Posterior vena cava (tissue), 2 donors: ENCODE data around the gene STRN3. TPM values are rescaled to one million over a fixed set of nuclear protein-coding genes. Genes with fewer than 3 reads are reported as not detected.

ENCODE experiments used
- DNase-seq: peaks from one replicate; pipeline ENCODE4 v3.0.0-alpha.2; 2020; ENCODE audit warnings: low spot score
- intact Hi-C, 2 donors: fragments of 100-400 bp; cut with DNase I; formaldehyde crosslinking; loops; one replicate each; pipeline versions ENCODE4 v1.14.1 to v1.14.2; 2022 to 2023
- total RNA-seq, 2 donors: library from RNA; stranded (reverse); fragmentation: NEBNext Ultra II Directional; extraction: Animal tissue kit (Norgen Biotek cat#: 25700); gene quantifications; one replicate each; pipeline ENCODE4 v1.2.1, GENCODE V29; 2021
- donor health status: DM: yes; HTN: yes; CAD: no.
- donor health status: DM: yes; HTN: yes; CAD: no.

The STRN3 gene
- total RNA-seq, 2 donors from 2014 or later, result 48.2 to 57.4 TPM

DNA sequence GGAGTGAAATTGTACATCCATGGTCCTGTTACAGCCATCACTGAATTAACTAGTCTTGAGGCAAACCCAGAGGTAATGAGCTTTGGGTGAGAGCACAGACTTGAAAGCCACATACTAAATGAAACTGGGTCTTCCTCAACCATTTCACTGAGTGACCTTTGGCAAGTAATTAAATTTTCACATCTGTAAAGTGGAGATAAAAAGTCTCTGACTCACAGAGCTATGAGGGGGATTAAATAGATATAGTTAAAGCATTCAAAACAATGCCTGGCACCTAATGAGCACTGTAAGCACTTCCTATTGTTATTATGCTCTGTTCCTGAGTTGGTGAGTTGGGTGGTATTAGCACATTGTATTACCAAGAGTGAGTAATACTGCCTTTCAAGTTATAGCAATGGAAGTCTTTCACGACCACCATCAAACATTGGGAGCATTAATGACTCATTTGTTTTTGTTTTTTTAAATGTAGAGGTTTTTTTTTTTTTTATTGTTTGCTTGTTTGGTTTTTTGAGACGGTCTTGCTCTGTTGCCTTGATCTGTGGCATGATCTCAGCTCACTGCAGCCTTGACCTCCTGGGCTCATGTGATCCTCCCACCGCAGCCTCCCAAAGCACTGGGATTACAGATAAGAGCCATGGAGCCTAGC, 12.5 kb upstream of the STRN3 start:
- no peak for DNase-seq
- intact Hi-C loops, result no loop called here

DNA sequence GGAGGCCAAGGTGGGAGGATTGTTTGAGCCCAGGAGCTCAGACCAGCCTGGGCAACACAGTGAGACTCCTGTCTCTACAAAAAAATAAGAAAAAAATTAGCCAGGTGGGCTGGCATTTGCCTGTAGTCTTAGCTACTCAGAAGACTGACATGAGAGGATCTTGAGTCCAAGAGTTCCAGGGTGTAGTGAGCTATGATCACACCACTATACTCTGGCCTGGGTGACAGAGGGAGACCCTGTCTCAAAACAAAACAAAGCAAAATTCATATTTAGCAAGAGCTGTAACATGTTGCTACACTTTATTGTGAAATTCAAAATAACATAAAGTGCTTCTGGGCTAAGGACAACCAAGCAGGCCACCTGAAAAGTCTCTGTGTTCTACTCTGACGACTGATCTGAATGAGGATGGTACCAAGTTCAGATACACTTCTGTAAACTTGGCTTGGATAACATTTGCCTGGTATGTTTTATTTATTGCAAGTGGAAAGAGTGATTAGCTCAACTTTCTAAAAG, 11.6 kb upstream of the STRN3 start:
- no peak for DNase-seq
- intact Hi-C loops, result no loop called here

DNA sequence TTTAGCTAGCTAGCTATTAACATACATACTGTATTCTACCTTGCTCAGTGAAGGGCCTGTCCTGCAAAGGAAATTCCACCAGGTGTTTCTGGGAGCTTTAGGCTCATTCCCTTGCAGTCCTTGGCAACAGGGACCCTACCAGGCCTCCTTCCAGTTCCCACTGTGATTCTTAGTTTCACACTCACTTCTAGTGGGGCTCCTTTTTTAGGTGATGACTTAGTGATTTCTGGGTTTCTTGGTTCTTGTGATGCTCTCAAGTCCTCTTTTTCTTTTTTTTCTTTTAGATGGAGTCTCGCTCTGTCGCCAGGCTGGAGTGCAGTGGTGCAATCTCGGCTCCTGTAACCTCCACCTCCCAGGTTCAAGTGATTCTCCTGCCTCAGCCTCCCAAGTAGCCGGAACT, 10.4 kb upstream of the STRN3 start:
- DNase-seq, result no peak
- intact Hi-C loops, result no loop called here

DNA sequence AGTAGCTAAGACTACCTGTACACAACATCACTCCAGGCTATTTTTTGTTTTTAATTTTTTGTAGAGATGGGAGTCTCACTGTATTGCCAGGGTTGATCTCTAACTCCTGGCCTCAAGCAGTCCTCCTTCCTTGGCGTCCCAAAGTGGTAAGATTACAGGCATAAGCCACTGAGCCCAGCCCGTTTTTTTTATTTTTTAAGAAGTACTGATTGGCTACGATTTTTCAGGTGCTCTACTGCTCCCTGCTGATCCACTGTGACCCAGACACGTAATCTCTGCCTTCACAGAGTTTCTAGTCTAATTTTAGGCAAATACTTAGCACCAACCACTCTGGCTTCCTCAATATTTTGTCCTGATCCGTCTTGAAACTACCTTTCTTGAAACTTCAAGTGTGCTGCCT, 4.3 kb upstream of the STRN3 start:
- intact Hi-C loops, result no loop called here
- no peak for DNase-seq

DNA sequence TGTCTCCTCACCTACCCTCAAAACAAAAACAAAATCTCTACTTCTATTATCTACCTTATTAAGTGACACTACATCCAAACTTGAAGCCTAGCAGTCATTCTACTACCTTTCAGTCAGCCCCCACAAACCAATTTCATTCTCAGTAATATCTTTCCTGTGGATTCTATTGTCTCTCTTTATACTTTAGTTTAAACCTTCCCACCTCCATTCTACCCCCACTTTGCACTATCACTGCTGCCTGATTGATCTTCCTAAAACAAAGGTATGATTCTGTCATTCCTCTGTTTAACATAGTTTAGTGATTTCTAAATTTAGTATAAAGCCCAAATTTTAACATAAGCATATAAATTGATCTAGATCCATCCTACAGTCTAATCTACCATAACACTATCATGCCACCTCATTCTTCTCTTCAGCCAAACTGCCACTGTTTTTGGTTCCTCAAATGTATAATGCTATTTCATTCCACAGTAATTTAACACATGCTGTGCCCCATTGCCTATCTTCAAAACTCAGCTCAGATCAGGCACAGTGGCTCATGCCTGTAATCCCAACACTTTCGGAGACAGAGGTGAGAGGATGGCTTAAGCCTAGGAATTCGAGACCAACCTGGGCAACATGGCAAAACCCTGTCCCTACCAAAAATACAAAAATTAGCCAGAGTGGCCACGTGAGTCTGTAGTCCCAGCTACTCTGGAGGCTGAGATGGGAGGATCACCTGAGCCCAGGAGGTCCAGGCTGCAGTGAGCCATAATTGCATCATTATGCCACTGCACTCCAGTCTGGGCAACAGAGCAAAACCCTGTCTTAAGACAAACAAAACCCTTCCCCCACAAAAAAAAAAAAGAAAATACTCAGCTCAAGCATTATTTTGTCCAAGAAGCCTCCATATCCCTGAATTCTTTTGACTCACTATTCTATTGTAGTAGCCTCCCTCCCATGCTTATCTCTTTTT, 3.1 kb upstream of the STRN3 start:
- no peak for DNase-seq
- intact Hi-C loops, result loop anchor here (5.0 to 10.0 kb wide), 2 partner anchors 37 to 46 kb away; no protein-coding TSS in a partner anchor

DNA sequence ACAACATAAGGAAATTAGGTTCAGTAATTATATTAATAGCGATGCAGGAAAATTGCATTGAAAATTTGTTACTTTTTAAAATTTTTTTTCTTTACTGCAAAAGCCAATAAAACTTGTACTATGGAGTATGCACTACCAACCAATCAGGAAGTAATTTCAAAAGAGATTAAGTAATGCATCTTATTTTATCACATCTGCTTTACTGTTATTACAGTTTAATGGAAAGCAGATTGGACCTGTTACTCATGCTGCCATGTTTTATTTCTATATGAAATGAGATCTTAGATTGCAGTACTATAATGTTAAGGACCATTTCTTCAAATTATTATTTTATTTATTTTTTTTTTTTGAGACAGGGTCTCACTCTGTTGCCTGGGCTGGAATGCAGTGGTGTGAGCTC, 1.7 kb upstream of the STRN3 start:
- intact Hi-C loops, result loop anchor here (5.0 to 10.0 kb wide), 2 partner anchors 36 to 47 kb away; no protein-coding TSS in a partner anchor
- DNase-seq, result no peak

DNA sequence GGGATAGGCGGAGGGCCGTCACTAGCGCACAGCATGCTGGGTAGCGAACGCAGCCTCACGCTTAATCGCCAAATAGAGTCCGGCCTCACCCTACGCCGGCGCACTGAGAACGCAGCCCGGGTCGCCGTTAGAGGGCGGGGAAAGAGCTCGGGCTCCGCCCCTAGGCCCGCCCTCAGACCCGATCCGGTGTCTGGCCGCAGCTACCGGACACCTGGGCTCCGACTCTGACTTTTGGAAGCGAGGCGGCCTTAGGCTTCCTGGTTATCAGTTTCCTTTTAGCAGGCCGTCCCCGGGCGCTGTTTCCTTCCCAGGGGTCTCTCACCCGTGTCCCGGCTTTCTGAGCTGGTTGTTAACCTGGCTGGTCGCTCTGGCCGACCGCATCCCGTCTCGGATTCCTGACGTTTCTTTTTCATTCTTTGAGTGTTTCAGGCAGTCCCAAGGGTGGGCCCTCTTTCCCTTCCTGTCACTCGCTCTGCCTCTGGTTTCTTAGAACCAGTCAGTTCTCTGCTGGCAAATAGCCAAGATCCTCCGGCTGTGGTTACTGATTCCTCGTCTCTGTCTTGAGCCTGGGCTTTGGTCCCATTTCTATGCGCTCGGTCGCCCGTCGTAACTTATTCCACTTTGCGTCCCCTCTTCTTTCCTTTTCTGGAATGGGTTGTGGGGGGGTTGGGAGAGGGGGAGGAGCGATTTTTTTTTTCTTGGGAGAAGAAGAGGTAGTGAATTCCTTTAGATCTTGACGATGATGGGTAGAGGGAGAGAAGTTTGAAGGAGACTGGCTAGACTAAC, 464 bp upstream of the STRN3 start:
- DNase-seq, result peak; percentile 99
- intact Hi-C loops, result loop anchor here (5.0 to 10.0 kb wide), 2 partner anchors 34 to 48 kb away; no protein-coding TSS in a partner anchor

DNA sequence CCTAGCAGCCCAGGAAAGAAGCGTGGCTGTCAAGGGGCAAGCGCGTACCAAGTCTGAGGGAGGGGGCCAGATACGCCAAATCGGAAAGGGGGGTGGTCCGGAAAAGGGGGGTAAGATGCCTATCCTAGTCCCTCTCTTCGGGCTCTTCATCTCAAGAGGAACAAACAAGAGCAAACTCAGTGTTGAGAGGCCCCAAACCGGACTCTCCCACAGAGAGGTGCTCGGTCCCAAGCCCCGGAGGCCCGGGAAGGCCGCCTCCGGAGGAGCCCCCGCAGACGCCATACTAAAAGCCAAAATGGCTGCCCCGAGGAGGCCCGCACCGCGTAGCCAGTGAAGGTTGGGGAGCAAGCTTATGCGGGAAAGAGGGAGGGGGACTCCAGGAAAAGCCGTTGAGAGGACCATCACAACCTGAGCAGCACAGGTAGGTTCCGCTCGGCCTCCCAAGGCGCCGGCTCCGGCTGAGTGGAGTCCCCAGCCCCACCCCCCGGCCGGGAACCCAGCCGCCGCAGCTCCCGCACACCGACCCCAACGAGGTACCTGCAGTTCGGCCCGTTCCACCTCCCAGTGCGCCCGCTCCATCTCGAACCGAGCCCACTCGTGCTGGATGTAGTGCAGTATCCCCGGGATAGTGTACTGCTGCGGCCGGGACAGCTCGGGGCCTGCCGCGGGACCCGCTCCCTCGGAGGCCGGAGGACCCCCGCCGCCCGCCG, 657 bp downstream of the STRN3 start, which contains the start of gene AP4S1:
AP4S1 (plus strand) TSS at position 283 of the 710 bp plus-strand sequence. CDS start 40,548 bp downstream, outside the sequence.
- DNase-seq, result peak; percentile 86
- intact Hi-C loops, result loop anchor here (5.0 to 10.0 kb wide), 2 partner anchors 33 to 49 kb away; no protein-coding TSS in a partner anchor

DNA sequence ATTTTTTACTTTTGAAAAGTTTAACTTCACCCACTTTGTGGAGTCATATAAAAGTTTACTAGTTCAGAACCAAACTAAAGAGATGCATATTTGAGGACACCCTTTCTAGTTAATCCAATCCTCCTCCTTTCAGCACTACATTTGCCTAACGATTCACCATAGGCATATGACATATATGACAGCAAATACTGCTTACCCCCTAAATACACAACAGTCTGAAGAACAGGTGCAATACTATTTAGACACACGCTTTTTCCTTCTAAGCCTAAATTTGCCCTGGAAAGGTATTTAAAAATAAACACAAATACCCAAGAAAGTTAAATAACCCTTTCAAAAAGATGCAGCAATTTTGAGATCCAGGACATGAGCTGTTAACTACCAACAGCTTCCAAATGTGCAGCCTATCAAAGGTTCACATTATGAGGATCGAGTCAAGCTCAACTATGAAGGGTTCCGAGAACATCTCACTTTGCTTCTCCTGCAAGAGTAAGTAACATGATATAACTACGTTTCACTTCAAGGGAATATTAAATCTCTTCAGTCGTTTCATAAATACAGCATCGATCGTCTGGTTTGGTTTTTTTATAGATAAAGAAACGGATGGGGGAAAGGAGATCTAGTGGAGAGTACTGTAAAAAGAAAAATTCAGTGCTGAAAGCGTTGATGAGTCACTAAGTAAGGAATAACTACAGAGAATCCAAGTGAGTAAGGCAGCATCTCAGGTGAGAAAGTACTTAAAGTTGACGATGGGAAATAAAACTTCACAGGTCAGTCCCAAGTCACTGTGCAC, 1.4 kb downstream of the STRN3 start:
- intact Hi-C loops, result loop anchor here (5.0 to 10.0 kb wide), 2 partner anchors 32 to 50 kb away; no protein-coding TSS in a partner anchor
- DNase-seq, result no peak

DNA sequence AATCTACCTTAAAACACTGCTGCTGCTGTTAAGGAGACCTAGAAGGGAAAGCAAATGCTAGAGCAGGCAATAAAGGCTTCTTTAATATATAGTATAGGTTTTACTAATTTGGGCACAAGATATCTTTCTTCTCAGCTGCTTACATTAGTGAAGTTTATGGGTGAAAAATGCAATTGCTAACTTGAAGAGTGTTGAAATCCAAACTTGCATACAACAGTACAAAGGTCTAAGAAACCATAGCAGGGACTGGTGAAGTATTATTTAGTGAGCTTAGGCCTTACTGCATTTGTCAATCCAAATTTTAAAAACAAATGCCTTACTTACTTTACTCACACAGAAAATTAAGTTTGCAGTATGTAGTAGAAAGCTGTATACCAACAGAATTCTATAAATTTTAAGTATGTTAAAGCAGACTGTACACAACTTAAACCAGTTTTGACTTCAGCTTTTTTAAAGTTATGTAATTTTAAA, 2.1 kb downstream of the STRN3 start:
- intact Hi-C loops, result loop anchor here in 1 of 2 donors (10.0 kb wide), 1 partner anchor 51 kb away; no protein-coding TSS in a partner anchor
- no peak for DNase-seq

DNA sequence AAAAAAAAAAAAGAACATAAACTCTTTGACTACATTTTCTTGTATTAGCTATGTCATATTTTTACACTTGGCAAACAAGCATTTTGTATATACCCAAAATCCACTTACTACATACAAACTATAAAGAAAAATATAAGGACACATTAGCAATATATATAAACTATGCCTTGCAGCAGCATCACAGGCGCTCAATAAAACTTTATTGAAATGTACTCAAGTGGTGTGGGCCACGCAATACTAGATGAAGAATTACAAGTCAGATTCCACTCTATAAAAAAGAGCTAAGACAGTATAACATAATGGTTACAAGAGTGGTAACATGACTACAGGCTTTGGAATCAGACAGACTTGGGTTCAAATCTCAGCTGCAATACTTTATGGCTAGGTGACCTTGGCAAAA, 3.8 kb downstream of the STRN3 start:
- no peak for DNase-seq
- intact Hi-C loops, result loop anchor here in 1 of 2 donors (10.0 kb wide), 1 partner anchor 52 kb away; no protein-coding TSS in a partner anchor

DNA sequence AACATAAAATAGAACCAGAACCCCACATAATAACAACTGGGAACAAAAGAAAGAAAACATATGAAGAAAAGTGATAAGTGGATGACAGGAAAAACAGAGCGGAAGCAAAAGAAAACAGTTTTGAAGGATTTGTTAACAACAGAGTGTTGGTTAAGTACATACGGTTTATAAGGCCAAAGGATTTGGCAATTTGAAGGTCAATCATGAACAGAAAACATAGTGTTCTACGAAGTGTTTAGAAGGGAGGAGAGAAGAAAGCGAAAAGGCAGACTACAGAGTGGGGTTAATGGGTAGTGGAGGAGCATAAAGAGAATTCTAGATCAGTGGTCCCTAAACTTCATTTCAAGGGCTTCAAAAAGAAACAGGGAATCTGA, 4.6 kb downstream of the STRN3 start:
- no peak for DNase-seq
- intact Hi-C loops, result loop anchor here in 1 of 2 donors (10.0 kb wide), 1 partner anchor 53 kb away; no protein-coding TSS in a partner anchor

DNA sequence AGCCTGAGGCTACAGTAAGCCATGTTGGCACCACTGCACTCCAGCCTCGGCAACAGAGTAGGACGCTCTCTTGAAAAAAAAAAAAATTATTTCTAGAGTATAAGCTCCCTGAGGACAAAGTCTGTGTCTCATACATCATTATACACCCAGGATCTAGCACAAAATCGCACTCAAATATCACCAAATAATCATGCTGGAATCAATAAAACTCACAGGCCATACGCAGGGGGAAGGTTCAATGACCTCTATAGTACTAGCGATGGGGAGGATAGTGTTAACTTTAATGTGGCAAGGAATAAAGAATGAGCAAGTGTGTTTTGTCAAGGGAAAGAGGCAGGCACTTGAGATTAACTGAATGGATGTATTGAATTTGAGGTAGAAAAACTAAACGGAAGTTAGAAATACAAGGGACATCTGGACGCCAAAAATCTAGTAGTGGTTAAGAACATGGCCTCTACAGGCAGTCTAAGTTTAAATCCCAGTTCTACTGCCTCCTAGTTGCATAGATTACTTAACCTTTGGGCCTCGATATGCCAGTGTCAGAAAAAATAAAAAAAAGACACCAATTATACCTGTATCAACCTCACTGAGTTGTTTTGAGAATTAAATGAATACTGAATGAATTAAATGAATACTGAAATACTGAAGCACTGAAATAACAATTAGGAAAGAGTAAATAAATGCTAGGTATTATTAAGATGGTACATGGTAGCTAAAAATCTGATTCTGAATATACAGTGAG, 5.2 kb downstream of the STRN3 start:
- DNase-seq, result no peak
- intact Hi-C loops, result loop anchor here in 1 of 2 donors (10.0 kb wide), 1 partner anchor 54 kb away; no protein-coding TSS in a partner anchor

DNA sequence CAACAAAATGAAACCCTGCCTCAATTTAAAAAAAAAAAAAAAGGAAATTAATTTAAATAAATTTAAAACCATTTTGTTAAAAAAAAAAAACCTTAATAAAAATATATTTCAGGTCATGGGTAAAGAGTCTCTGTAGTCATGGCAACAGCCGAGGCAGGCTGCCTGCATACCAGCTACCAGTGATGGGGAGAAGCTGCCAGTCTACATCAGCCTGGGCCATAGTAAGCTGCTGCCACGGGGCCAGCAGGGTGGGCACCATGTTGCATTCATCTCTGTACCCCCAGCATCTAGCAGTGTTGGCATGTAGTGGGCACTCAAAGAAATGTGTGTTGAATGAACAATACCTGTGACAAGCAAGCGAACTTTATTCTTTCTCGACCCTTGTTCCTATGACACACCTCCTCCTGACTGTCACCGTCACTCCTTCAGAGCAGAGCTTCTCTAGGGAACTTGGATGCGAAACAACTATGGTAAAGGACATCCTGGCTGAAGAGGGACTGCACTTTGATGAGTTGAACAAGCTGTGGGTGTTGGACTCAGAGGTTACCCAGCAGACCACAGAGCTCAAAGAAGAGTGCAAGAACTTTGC, 8.0 kb downstream of the STRN3 start:
- DNase-seq, result no peak
- intact Hi-C loops, result no loop called here

DNA sequence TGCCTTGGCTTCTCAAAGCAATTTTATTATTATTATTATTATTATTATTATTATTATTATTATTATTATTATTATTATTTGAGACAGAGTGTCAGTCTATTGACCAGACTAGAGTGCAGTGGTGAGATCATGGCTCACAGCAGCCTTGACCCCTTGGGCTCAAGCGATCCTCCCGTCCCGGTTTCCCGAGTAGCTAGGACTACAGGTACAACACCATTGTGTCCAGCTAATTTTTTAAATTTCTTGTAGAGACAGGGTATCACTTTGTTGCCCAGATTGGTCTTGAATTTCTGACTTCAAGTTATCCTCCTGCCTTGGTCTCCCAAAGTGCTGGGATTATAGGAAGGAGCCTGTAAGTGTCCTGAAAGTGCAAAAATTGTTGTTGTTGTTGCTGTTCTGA, 12.3 kb downstream of the STRN3 start:
- DNase-seq, result no peak
- intact Hi-C loops, result no loop called here

DNA sequence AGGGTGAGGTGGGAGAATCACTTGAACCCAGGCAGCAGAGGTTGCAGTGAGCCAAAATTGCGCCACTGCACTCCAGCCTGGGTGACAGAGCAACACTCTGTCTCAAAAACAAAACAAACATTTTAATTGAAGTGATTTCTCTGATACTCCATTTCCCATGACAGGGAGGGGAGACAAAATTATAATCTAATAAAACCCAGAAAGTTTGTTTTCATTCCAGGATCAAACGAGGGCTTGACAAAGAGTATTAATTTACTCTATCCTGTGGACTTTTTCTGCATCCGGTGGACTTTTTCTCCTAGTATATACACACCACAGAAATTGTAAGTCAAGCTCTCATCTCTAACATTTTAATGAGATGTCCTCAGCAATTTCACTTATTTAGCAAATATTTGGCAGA, 15.2 kb downstream of the STRN3 start:
- DNase-seq, result no peak
- intact Hi-C loops, result no loop called here
